SK-MEL-5 (cell line): Measurements from ENCODE around the gene C15orf61. TPM values are rescaled to one million over a fixed set of nuclear protein-coding genes. Genes with fewer than 3 reads are reported as not detected.

Source experiments
- DNase-seq: peaks from one replicate; pipeline ENCODE4 v3.0.0-alpha.2; 2016; ENCODE audit warnings: low read depth, low spot score
- in situ Hi-C: cut with HindIII; loops from 2 replicates; pipeline ENCODE4 v1.10.0; 2016; ENCODE audit warnings: low sequenced_read_pairs, high pct_unique_total_duplicates, low pct_unique_long_range_greater_than_20kb
- total RNA-seq: library from RNA; depleted of rRNA; stranded (reverse); fragments of >200 nt; shearing (Covaris generic); gene quantifications from 2 replicates; pipeline ENCODE4 v1.2.3, GENCODE V29; 2014; rRNA removed

Gene C15orf61
- total RNA-seq, 1 experiment from 2014 or later = 4.5 TPM

DNA sequence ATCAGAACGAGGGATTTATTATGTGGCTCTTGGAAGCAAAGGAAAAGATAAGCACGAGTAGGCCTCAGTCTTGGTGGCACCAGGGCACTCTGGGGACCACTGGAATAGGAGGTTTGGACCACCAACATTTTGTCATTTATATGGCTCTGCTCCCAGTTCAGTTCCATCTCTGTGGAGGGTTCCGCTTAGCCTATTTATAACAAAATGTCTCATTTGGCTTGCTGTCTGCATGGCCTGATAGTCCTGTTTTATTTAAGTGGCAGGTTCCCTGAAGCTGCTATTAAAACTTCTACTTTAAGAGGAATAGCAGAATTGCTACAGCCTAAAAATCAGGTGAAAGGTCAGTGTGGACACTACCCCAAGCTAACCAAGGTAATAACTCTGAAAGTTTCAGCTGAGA, 48.7 kb downstream of the C15orf61 start:
- no peak for DNase-seq
- in situ Hi-C loops = no loop called here

DNA sequence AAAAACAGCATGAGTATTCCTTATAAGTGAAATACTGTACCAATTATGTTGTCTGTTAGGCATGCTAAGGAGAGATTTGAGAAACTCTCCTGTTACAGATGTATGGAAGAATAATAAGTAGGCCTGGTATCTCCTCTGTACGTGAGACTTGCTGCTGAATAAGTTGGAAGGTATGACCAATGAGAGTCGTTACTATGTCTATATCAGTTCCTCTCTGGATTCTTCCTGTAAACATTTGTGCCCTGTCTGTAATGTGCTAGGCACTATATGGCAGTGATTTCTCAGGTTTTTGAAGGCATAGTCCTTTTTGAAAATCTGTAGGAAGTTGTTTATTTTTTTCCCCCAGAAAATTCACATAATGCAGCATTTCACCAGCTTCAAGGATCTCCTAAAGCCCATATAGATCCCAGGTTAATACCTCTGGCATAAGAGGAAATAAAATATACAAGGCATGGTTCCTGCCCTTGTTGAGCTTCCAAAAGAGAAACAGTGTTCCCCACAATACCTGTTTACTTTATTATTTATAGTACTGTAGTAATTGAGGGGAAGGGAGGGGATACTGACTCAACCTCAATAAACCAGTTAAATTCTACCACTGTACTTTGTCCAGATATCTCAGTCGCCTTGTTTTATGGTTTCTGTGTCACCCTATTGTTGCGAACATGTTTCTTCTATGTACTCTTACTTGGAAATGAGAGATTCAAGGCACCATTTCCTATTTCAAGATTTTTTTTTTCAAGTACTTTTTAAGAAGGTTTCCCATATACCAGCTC, 50.1 kb downstream of the C15orf61 start:
- in situ Hi-C loops = no loop called here
- DNase-seq = no peak

DNA sequence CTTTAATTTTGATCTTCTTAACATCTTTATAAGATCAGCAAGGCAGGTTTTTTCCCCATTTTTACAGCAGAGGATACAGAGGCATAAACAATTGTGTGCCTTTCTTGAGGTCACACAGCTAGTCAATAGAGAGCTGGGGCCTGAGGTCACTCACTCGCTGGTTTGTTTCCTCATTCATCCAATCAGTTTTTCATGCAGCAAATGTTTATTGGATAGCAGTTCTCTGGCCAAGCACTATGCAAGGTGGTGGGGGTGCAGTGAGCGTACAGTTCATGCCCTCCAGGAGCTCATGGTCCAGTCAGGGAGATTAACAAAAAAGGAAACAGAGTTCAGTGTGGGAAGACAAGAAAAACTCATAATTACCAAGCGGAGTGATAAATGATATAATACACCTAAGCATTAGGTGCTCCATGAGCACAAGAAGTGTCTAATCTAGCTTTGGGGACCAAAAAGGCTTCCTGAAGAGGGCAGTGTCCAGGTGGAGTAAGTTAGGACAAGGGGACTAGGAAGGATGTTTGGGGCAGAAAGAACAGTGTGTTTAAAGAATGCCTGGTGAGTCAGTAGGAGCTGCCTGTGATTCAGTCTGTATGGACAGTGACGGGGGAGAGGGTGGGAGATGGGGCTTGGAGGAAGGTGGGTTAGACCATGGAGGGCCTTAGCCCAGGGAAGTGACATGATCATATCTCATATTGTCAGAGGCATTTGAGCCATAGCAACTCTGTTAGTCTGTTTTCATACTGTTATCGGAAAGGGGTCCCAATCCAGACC, 50.9 kb downstream of the C15orf61 start:
- in situ Hi-C loops = no loop called here
- no peak for DNase-seq

DNA sequence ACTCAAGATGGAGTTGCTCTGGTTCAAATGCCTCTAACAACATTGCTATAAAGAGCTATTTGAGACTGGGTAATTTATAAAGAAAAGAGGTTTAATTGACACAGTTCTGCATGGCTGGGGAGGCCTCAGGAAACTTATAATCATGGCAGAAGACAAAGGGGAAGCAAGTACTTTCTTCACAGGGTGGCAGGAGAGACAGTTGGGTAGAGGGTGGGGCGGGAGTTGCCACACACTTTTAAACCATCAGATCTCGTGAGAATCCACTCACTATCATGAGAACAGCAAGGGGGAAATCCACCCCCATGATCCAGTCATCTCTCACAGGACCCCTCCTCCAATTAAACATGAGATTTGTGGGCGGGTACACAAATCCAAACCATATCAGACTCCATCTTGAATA, 52.3 kb downstream of the C15orf61 start:
- in situ Hi-C loops = no loop called here
- DNase-seq = no peak

DNA sequence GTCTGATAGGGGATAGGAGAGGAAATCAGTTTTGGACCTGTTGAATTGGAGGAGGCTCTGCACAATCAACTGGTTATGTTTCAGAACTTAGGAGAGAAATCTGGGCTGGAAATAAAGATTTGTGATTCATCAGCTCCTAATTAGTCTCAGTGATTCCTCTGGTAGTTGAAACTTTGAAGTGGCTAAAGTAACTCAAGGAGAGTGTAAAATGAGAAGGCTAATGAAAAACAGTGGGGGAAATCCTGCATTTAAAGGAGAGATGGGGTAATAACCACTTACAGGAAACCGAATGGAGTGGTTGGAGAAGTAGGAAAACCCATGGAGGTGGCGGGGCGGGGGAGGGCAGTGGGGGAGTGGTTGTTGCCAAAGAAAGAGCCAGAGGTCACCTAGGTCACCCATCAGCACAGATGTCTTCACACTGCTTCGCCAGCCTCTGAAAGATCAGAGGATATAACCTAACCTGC, 54.1 kb downstream of the C15orf61 start:
- no peak for DNase-seq
- in situ Hi-C loops = no loop called here

DNA sequence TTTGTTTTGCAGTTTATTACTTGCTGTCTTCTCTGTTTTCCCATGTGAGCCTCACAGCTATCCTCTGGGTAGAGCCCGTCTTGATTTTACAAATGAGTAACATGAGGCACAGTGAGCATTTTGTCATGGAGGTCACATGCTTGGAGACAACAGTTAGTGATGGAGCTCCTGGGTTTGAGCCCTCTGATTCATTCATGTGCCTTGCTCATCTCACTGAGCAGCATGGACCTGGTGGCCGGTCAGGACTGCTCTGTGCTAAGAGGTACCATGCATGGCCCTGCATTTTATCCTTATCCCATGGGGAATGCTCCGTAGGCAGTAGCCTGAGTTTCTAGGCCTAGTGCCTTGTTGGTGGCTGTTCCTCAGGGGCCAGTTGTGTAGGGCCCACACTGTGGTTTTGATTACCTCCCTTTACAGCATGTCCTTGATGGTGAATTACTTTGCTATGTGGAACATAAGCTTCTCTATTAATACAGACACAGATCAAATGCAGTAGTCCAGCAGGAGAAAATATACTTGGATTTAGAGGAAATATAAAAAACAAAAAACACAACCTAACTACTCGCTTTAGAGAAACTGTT, 57.2 kb downstream of the C15orf61 start:
- no peak for DNase-seq
- in situ Hi-C loops = no loop called here

DNA sequence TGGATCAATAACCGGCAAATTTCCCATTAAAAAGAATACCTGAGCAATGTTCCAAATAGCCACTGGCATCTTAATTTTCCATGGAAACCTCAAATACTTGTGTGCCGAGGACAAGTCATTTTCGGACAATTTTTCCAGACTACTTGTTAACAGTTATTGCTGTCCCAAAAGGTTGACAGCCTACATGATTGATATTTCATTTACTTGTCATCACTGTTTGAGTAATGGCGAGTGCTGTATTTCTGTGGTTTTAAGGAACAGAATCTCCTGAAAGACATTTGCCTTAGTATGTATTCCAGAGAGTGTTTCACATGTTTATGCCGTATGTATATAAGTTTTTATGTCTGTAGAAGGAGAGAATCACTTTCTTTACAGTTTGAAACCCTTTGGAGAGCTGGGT, 58.2 kb downstream of the C15orf61 start:
- no peak for DNase-seq
- in situ Hi-C loops = no loop called here

Other genes starting within 250 kb of the C15orf61 start
- gene MAP2K5, start 21.6 kb downstream of the C15orf61 start, total RNA-seq = 6.0 and 8.3 TPM in 2 replicates